Measurements from ENCODE around the gene LAMTOR4.

- TF ChIP-seq, protein P1, sequence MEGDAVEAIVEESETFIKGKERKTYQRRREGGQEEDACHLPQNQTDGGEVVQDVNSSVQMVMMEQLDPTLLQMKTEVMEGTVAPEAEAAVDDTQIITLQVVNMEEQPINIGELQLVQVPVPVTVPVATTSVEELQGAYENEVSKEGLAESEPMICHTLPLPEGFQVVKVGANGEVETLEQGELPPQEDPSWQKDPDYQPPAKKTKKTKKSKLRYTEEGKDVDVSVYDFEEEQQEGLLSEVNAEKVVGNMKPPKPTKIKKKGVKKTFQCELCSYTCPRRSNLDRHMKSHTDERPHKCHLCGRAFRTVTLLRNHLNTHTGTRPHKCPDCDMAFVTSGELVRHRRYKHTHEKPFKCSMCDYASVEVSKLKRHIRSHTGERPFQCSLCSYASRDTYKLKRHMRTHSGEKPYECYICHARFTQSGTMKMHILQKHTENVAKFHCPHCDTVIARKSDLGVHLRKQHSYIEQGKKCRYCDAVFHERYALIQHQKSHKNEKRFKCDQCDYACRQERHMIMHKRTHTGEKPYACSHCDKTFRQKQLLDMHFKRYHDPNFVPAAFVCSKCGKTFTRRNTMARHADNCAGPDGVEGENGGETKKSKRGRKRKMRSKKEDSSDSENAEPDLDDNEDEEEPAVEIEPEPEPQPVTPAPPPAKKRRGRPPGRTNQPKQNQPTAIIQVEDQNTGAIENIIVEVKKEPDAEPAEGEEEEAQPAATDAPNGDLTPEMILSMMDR (conservative IDR thresholded peaks at IDR 0.05; ENCODE audit: low read depth, low read length) = no peak
- TF ChIP-seq EZH2 (IDR thresholded peaks at IDR 0.05; ENCODE audit: low read length, unreplicated experiment) = no peak
These were observed 8.3 kb downstream of the LAMTOR4 start for GRCh38 chr7:100157069-100157333.
